Stomach (tissue), 4 donors: ENCODE results near the gene PRKCZ.

ENCODE experiments used
- EP300 ChIP-seq: sonication (generic); formaldehyde crosslinking; IDR thresholded peaks from one replicate; pipeline ENCODE4 v1.6.1; 2017; ENCODE audit warnings: antibody characterized with exemption
- POLR2A ChIP-seq, 4 donors: fragments of 450-650 bp; IDR thresholded peaks; one replicate each; pipeline ENCODE4 v1.6.1; 2016; ENCODE audit warnings: antibody characterized with exemption in 4 of 4, control low read depth in 2 of 4, mild to moderate bottlenecking in 1 of 4, moderate library complexity in 1 of 4
- TF ChIP-seq, protein P1 (sequence below), 7 experiments: fragments of 450-650 bp in 4 of 7; fragments of 200-600 bp in 3 of 7; sonication (generic) in 3 of 7; IDR thresholded peaks; one replicate each; pipeline ENCODE4 v1.5.1; 2016 to 2019; ENCODE audit warnings: antibody characterized with exemption in 7 of 7, control low read depth in 2 of 7, mild to moderate bottlenecking in 1 of 7

- TF ChIP-seq, protein P1, sequence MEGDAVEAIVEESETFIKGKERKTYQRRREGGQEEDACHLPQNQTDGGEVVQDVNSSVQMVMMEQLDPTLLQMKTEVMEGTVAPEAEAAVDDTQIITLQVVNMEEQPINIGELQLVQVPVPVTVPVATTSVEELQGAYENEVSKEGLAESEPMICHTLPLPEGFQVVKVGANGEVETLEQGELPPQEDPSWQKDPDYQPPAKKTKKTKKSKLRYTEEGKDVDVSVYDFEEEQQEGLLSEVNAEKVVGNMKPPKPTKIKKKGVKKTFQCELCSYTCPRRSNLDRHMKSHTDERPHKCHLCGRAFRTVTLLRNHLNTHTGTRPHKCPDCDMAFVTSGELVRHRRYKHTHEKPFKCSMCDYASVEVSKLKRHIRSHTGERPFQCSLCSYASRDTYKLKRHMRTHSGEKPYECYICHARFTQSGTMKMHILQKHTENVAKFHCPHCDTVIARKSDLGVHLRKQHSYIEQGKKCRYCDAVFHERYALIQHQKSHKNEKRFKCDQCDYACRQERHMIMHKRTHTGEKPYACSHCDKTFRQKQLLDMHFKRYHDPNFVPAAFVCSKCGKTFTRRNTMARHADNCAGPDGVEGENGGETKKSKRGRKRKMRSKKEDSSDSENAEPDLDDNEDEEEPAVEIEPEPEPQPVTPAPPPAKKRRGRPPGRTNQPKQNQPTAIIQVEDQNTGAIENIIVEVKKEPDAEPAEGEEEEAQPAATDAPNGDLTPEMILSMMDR (IDR thresholded peaks at IDR 0.05), result no peak
- TF ChIP-seq EP300 (no peak), POLR2A (IDR thresholded peaks at IDR 0.05) (no peak)
Measured at GRCh38 chr1:2054560-2054959, 4.3 kb downstream of the PRKCZ start.
